Neural progenitor cell (in vitro differentiated cells): ENCODE results near the gene ING3. TPM values are rescaled to one million over a fixed set of nuclear protein-coding genes. Genes with fewer than 3 reads are reported as not detected.
"Not testable (repeated sequence)": the region's sequence is repeated elsewhere in the genome, so short reads cannot be mapped to it uniquely, and the experiment has no call there.

ENCODE experiments used
- DNase-seq: peaks from one replicate; pipeline ENCODE4 v3.0.0-alpha.2; 2016; ENCODE audit warnings: low spot score
- H2AFZ ChIP-seq: fragments of 200-600 bp; sonication (generic); replicated peaks from 2 replicates; pipeline ENCODE4 v1.6.1; 2016; ENCODE audit warnings: antibody characterized with exemption
- H3F3A ChIP-seq: fragments of 200-600 bp; sonication (generic); 2 replicates; pipeline ENCODE4 v1.6.1; 2016; ENCODE audit warnings: antibody characterized with exemption, low read depth
- H3K27ac ChIP-seq: fragments of 200-600 bp; sonication (generic); 2 replicates; pipeline ENCODE4 v1.5.1; 2016; ENCODE audit warnings: mild to moderate bottlenecking
- H3K27me3 ChIP-seq: fragments of 200-600 bp; sonication (generic); 2 replicates; pipeline ENCODE4 v1.6.1; 2016; ENCODE audit warnings: mild to moderate bottlenecking, moderate library complexity
- H3K36me3 ChIP-seq: fragments of 200-600 bp; sonication (generic); 2 replicates; pipeline ENCODE4 v1.5.1; 2016
- H3K4me1 ChIP-seq: fragments of 200-600 bp; sonication (generic); 2 replicates; pipeline ENCODE4 v1.6.1; 2016; ENCODE audit warnings: mixed run types
- H3K4me2 ChIP-seq: fragments of 200-600 bp; sonication (generic); 2 replicates; pipeline ENCODE4 v1.6.1; 2016
- H3K4me3 ChIP-seq: fragments of 200-600 bp; sonication (generic); 2 replicates; pipeline ENCODE4 v1.5.1; 2016
- H3K79me2 ChIP-seq: fragments of 200-600 bp; sonication (generic); 2 replicates; pipeline ENCODE4 v1.6.1; 2016; ENCODE audit warnings: low read depth
- H3K9ac ChIP-seq: fragments of 200-600 bp; sonication (generic); 2 replicates; pipeline ENCODE4 v1.6.1; 2016
- H3K9me3 ChIP-seq: fragments of 200-600 bp; sonication (generic); 2 replicates; pipeline ENCODE4 v1.5.1; 2016; ENCODE audit warnings: low read depth
- H4K20me1 ChIP-seq: fragments of 200-600 bp; sonication (generic); 2 replicates; pipeline ENCODE4 v1.6.1; 2016; ENCODE audit warnings: low read depth
- H3K27ac Mint-ChIP-seq: 3 replicates; pipeline ENCODE4 v1.8.0; 2021; ENCODE audit warnings: mixed read lengths
- H3K27me3 Mint-ChIP-seq: 2 replicates; pipeline ENCODE4 v1.8.0; 2022; ENCODE audit warnings: low read depth, mild to moderate bottlenecking, inconsistent platforms, moderate library complexity, mixed read lengths; ENCODE audit not compliant: insufficient read depth
- H3K36me3 Mint-ChIP-seq: 3 replicates; pipeline ENCODE4 v1.8.0; 2021; ENCODE audit warnings: mixed read lengths
- H3K4me1 Mint-ChIP-seq: 3 replicates; pipeline ENCODE4 v1.8.0; 2021; ENCODE audit warnings: mixed read lengths
- H3K4me3 Mint-ChIP-seq: 3 replicates; pipeline ENCODE4 v1.8.0; 2021; ENCODE audit warnings: mild to moderate bottlenecking, moderate library complexity, mixed read lengths
- H3K9me3 Mint-ChIP-seq: 3 replicates; pipeline ENCODE4 v1.8.0; 2020; ENCODE audit warnings: mixed read lengths
- CTCF ChIP-seq: fragments of 200-600 bp; sonication (generic); IDR thresholded peaks from 2 replicates; pipeline ENCODE4 v1.5.1; 2017; ENCODE audit warnings: antibody characterized with exemption, mild to moderate bottlenecking
- EZH2 ChIP-seq: fragments of 200-600 bp; sonication (generic); IDR thresholded peaks from 2 replicates; pipeline ENCODE4 v1.6.1; 2017; ENCODE audit warnings: antibody characterized with exemption, mild to moderate bottlenecking, moderate library complexity
- EZH2phosphoT487 ChIP-seq: fragments of 200-600 bp; sonication (generic); IDR thresholded peaks from 2 replicates; pipeline ENCODE4 v1.6.1; 2017; ENCODE audit warnings: antibody characterized with exemption
- total RNA-seq: library from RNA; depleted of rRNA; stranded (reverse); fragments of >200 nt; gene quantifications from 2 replicates; pipeline ENCODE4 v1.2.3, GENCODE V29; 2015; ENCODE audit warnings: low replicate concordance

ING3 gene
- total RNA-seq, 1 donor from 2014 or later: 32.0 TPM

- Histone ChIP-seq H3F3A (no peaks in the 10 kb centered on the region), H2AFZ (no peak overlapping the region), H3K4me1 (peaks cover 10% of the 10 kb centered on the region), H3K27ac (no peak overlapping the region), H3K4me3 (no peak overlapping the region), H3K9ac (no peak overlapping the region), H3K9me3 (no peaks in the 10 kb centered on the region), H3K36me3 (no peaks in the 10 kb centered on the region), H3K4me2 (no peak overlapping the region), H3K79me2 (no peaks in the 10 kb centered on the region), H3K27me3 (no peaks in the 10 kb centered on the region), H4K20me1 (no peaks in the 10 kb centered on the region)
- Mint-ChIP-seq H3K36me3 (no peaks in the 10 kb centered on the region), H3K27ac (no peak overlapping the region), H3K9me3 (no peaks in the 10 kb centered on the region), H3K27me3 (peaks cover 2% of the 10 kb centered on the region), H3K4me3 (no peak overlapping the region), H3K4me1 (peaks cover 9% of the 10 kb centered on the region)
- TF ChIP-seq EZH2phosphoT487 (no peak), CTCF (no peak), EZH2 (no peak)
- no peak for DNase-seq
Observed at GRCh38 chr7:121003986-121004685, 53.6 kb downstream of the ING3 start.

GRCh38 chr7:121005058-121005457 is 54.5 kb downstream of the ING3 start:
- not testable (repeated sequence) for H3K27ac ChIP-seq, H3K27ac Mint-ChIP-seq, H3K4me3 Mint-ChIP-seq, H3K9me3 ChIP-seq, H2AFZ ChIP-seq, H3K27me3 ChIP-seq, H3K4me2 ChIP-seq, H3K79me2 ChIP-seq, H3K4me3 ChIP-seq, H3K36me3 ChIP-seq, H3K9me3 Mint-ChIP-seq, H3K36me3 Mint-ChIP-seq, H3K27me3 Mint-ChIP-seq, H3K9ac ChIP-seq, H4K20me1 ChIP-seq, DNase-seq, H3K4me1 Mint-ChIP-seq, H3K4me1 ChIP-seq, H3F3A ChIP-seq

GRCh38 chr7:121005996-121006584 is 55.5 kb downstream of the ING3 start:
- Histone ChIP-seq H3K27me3 (no peaks in the 10 kb centered on the region), H3K36me3 (no peaks in the 10 kb centered on the region), H3K9ac (no peak overlapping the region), H3F3A (no peaks in the 10 kb centered on the region), H3K4me1 (peaks cover 10% of the 10 kb centered on the region), H3K9me3 (no peaks in the 10 kb centered on the region), H2AFZ (peak overlapping the region; percentile 57), H3K79me2 (no peaks in the 10 kb centered on the region), H3K4me2 (no peak overlapping the region), H4K20me1 (no peaks in the 10 kb centered on the region), H3K27ac (no peak overlapping the region), H3K4me3 (no peak overlapping the region)
- Mint-ChIP-seq H3K27ac (no peak overlapping the region), H3K4me1 (peaks cover 9% of the 10 kb centered on the region), H3K9me3 (no peaks in the 10 kb centered on the region), H3K36me3 (no peaks in the 10 kb centered on the region), H3K4me3 (no peak overlapping the region), H3K27me3 (peaks cover 2% of the 10 kb centered on the region)
- TF ChIP-seq EZH2 (no peak), CTCF (no peak), EZH2phosphoT487 (no peak)
- DNase-seq: no peak

- Mint-ChIP-seq H3K4me1 (peaks cover 9% of the 10 kb centered on the region), H3K27me3 (peaks cover 2% of the 10 kb centered on the region), H3K27ac (peak overlapping the region; percentile 55), H3K9me3 (no peaks in the 10 kb centered on the region), H3K36me3 (no peaks in the 10 kb centered on the region), H3K4me3 (no peak overlapping the region)
- peak; percentile 7 for DNase-seq
- Histone ChIP-seq H3K79me2 (no peaks in the 10 kb centered on the region), H3K4me1 (peaks cover 10% of the 10 kb centered on the region), H3K4me2 (no peak overlapping the region), H3K9ac (no peak overlapping the region), H3K4me3 (no peak overlapping the region), H3K27me3 (no peaks in the 10 kb centered on the region), H3K27ac (no peak overlapping the region), H3F3A (no peaks in the 10 kb centered on the region), H4K20me1 (no peaks in the 10 kb centered on the region), H3K9me3 (no peaks in the 10 kb centered on the region), H3K36me3 (no peaks in the 10 kb centered on the region), H2AFZ (peak overlapping the region; percentile 57)
- TF ChIP-seq EZH2: no peak
- TF ChIP-seq EZH2phosphoT487: no peak
- no peak for TF ChIP-seq CTCF
Observed at GRCh38 chr7:121006711-121007315, 56.2 kb downstream of the ING3 start.
